ENCODE measurements around the gene CDH12. TPM values are rescaled to one million over a fixed set of nuclear protein-coding genes. Genes with fewer than 3 reads are reported as not detected.

The CDH12 gene
- total RNA-seq, 4 donors from 2014 or later = 0.38 to 2.8 (median 0.94) TPM

GRCh38 chr5:21931116-21931515 lies 922.0 kb downstream of the CDH12 start:
- DNase-seq (ENCODE audit: low spot score in 2 of 2) = no peak
- TF ChIP-seq POLR2A (IDR thresholded peaks at IDR 0.05) = no peak
- no peak for TF ChIP-seq EP300 (IDR thresholded peaks at IDR 0.05)
- no peak for TF ChIP-seq POLR2AphosphoS5 (IDR thresholded peaks at IDR 0.05)
- TF ChIP-seq, protein P1, sequence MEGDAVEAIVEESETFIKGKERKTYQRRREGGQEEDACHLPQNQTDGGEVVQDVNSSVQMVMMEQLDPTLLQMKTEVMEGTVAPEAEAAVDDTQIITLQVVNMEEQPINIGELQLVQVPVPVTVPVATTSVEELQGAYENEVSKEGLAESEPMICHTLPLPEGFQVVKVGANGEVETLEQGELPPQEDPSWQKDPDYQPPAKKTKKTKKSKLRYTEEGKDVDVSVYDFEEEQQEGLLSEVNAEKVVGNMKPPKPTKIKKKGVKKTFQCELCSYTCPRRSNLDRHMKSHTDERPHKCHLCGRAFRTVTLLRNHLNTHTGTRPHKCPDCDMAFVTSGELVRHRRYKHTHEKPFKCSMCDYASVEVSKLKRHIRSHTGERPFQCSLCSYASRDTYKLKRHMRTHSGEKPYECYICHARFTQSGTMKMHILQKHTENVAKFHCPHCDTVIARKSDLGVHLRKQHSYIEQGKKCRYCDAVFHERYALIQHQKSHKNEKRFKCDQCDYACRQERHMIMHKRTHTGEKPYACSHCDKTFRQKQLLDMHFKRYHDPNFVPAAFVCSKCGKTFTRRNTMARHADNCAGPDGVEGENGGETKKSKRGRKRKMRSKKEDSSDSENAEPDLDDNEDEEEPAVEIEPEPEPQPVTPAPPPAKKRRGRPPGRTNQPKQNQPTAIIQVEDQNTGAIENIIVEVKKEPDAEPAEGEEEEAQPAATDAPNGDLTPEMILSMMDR (IDR thresholded peaks at IDR 0.05) = no peak
- 85% methylated on average over 1 of the region's 1 CpG for WGBS
- Histone ChIP-seq H3K9me3 (no peaks in the 10 kb centered on the region), H3K4me3 (no peak overlapping the region), H3K4me1 (no peaks in the 10 kb centered on the region), H3K36me3 (no peaks in the 10 kb centered on the region), H3K27ac (no peak overlapping the region), H3K27me3 (no peaks in the 10 kb centered on the region)

DNA sequence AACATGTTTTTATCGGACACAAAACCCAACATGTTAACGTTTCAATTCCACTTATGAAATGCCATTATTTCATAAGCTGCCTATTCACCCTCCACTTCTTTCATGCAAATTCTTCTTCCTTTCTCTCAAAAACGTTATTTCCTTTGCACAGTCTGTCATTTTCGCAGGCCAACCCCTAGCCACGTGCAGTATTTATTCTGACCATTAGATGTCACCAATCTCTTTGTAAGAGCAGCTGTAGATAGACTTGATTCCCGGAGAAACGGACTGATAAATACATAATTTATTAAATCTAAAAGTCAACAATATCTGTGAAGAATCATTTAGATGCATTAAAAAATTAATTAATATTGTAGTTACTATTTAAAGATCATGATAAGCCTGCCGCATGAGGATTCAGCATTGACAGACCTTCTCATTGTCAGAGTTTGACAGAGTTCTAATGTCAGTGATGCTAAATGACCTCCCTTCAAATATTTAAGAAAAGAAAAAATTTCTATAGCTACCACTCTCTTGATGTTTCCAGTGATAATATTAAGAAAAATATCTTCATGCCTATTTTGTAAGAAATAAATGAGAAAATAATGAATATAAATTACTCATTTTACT lies 933.6 kb downstream of the CDH12 start:
- Histone ChIP-seq H3K4me3 (no peak overlapping the region), H3K4me1 (peaks cover 3% of the 10 kb centered on the region), H3K36me3 (no peaks in the 10 kb centered on the region), H3K27ac (no peak overlapping the region), H3K27me3 (no peaks in the 10 kb centered on the region), H3K9me3 (no peaks in the 10 kb centered on the region)
- WGBS = 16% methylated on average over 8 of the region's 8 CpGs
- TF ChIP-seq POLR2A (IDR thresholded peaks at IDR 0.05) (no peak), POLR2AphosphoS5 (IDR thresholded peaks at IDR 0.05) (no peak)
- TF ChIP-seq, protein P1 (IDR thresholded peaks at IDR 0.05) = peak; percentile 8 to 59
- DNase-seq (ENCODE audit: low spot score in 2 of 2) = no peak

DNA sequence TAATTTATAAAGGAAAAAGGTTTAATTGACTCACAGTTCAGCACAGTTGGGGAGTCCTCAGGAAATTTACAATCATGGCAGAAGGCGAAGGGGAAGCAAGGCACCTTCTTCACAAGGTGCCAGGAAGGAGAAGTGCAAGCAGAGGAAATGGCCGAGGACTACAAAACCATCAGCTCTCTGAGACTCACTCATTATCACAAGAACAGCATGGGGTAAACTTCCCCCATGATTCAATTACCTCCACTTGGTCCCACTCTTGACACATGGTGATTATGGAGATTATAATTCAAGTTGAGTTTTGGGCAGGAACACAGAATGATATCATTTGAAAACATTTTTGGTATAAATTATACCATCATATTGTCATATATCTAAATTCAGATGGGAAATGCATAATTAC lies 934.7 kb downstream of the CDH12 start:
- no peaks in the 10 kb centered on the region for H3K9me3 ChIP-seq
- DNase-seq (ENCODE audit: low spot score in 2 of 2) = no peak
- H3K27me3 ChIP-seq = no peaks in the 10 kb centered on the region
- H3K4me3 ChIP-seq = no peak overlapping the region
- peaks cover 3% of the 10 kb centered on the region for H3K4me1 ChIP-seq
- H3K36me3 ChIP-seq = no peaks in the 10 kb centered on the region
- H3K27ac ChIP-seq = no peak overlapping the region
- 81% methylated on average over 2 of the region's 2 CpGs for whole genome bisulfite sequencing
- TF ChIP-seq EP300 (IDR thresholded peaks at IDR 0.05) = no peak
- no peak for TF ChIP-seq POLR2A (IDR thresholded peaks at IDR 0.05)
- no peak for TF ChIP-seq POLR2AphosphoS5 (IDR thresholded peaks at IDR 0.05)
- TF ChIP-seq, protein P1 (IDR thresholded peaks at IDR 0.05) = no peak

DNA sequence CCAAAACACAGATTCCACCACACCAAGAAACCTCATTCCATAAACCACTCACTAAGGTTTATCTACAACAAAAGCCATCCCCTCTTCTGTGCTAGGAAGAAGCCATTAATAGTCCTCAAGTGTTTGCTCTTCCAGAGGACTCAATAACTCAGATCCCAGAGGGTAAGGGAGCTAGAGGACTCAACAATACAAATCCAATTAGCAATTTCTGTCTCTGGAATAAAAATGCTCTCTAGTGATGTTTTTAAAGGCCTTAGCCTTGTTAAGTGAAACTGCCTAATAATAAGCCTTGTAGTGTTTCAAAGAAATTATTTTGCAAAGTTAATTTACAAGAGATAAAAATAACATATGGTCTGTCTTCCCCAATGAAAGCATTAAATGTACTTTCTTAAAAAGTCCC lies 942.4 kb downstream of the CDH12 start:
- H3K36me3 ChIP-seq = no peaks in the 10 kb centered on the region
- no peaks in the 10 kb centered on the region for H3K27me3 ChIP-seq
- H3K9me3 ChIP-seq = no peaks in the 10 kb centered on the region
- TF ChIP-seq POLR2A (IDR thresholded peaks at IDR 0.05) = no peak
- TF ChIP-seq POLR2AphosphoS5 (IDR thresholded peaks at IDR 0.05) = no peak
- TF ChIP-seq, protein P1 (IDR thresholded peaks at IDR 0.05) = no peak
- no peak for TF ChIP-seq EP300 (IDR thresholded peaks at IDR 0.05)
- no peak overlapping the region for H3K4me3 ChIP-seq
- no peak overlapping the region for H3K27ac ChIP-seq
- no peak for DNase-seq (ENCODE audit: low spot score in 2 of 2)
- no peaks in the 10 kb centered on the region for H3K4me1 ChIP-seq

DNA sequence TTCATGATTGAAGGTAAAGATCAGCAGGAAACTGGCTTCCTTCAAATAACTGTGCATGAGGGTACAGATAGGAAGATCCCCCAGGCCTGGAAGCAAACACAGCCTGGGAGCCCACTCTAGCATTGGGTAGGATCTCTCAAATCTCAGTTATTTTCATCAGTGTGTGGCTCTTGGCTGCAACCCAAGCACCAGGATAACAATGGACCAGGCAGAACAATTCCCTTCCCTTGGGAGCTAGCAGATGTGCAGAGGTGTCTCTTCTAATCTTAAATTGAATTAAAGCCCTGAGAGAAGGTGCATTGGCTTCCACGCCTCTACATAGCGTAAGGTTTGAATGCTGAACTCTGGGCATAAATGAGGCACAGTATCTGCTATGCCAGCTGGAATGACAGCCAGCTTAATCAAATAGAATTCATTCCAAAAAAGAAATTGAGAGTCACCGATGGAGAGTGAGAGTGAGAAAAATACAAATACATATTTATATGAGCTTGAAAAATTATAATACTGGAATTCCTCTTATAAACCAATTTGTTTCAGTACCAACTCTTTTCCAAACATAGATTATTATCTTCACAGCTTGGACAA lies 957.3 kb downstream of the CDH12 start:
- DNase-seq (ENCODE audit: low spot score in 2 of 2) = no peak
- no peak overlapping the region for H3K27ac ChIP-seq
- 57% methylated on average over 3 of the region's 3 CpGs for WGBS
- no peaks in the 10 kb centered on the region for H3K36me3 ChIP-seq
- no peaks in the 10 kb centered on the region for H3K9me3 ChIP-seq
- no peak overlapping the region for H3K4me3 ChIP-seq
- TF ChIP-seq POLR2A (IDR thresholded peaks at IDR 0.05) (no peak), POLR2AphosphoS5 (IDR thresholded peaks at IDR 0.05) (no peak), EP300 (IDR thresholded peaks at IDR 0.05) (no peak)
- TF ChIP-seq, protein P1 (IDR thresholded peaks at IDR 0.05) = no peak
- H3K4me1 ChIP-seq = no peaks in the 10 kb centered on the region
- H3K27me3 ChIP-seq = no peaks in the 10 kb centered on the region

All from suprapubic skin (tissue), 4 donors.